ENCODE data around the gene HDAC4. TPM values are rescaled to one million over a fixed set of nuclear protein-coding genes. Genes with fewer than 3 reads are reported as not detected.

The HDAC4 gene
- total and polyA plus RNA-seq, 12 donors: 3.7 to 40.0 (median 25.5) TPM

GRCh38 chr2:239245107-239245506 is 155.7 kb downstream of the HDAC4 start:
- Histone ChIP-seq H3K27me3 (no peaks in the 10 kb centered on the region), H3K27ac (peak overlapping the region in 5 of 10 donors; percentile 21 to 62 (median 41)), H3K4me3 (no peak overlapping the region), H3K9me3 (no peaks in the 10 kb centered on the region), H3K36me3 (no peaks in the 10 kb centered on the region), H3K4me1 (peaks cover 8 to 77% (median 62%) of the 10 kb centered on the region in 9 donors)
- DNase-seq (no peak), ATAC-seq (no peak)
- intact Hi-C loops (cut with DNase I): no loop called here
- no peak for TF ChIP-seq CTCF (IDR thresholded peaks at IDR 0.05)
- WGBS, 2 donors: 60 to 62% methylated on average over 5 of the region's 5 CpGs

GRCh38 chr2:239244625-239245024 is 156.2 kb downstream of the HDAC4 start:
- DNase-seq (no peak), ATAC-seq (no peak)
- Histone ChIP-seq H3K4me1 (peaks cover 10 to 77% (median 62%) of the 10 kb centered on the region in 9 donors), H3K27ac (peak overlapping the region in 3 of 10 donors; percentile 32 to 62 (median 51)), H3K4me3 (no peak overlapping the region), H3K36me3 (no peaks in the 10 kb centered on the region), H3K27me3 (no peaks in the 10 kb centered on the region), H3K9me3 (no peaks in the 10 kb centered on the region)
- no peak for TF ChIP-seq CTCF (IDR thresholded peaks at IDR 0.05)
- intact Hi-C loops (cut with DNase I): loop anchor here in 1 of 10 donors (5.0 kb wide), 1 partner anchor 153 kb away; no protein-coding TSS in a partner anchor
- WGBS, 2 donors: 91 to 93% methylated on average over 5 of the region's 5 CpGs

- Histone ChIP-seq H3K4me1 (peaks cover 15 to 94% (median 59%) of the 10 kb centered on the region in 9 donors), H3K27ac (peak overlapping the region in 2 of 10 donors; percentile 42 to 77), H3K27me3 (no peaks in the 10 kb centered on the region), H3K9me3 (no peaks in the 10 kb centered on the region), H3K4me3 (peak overlapping the region in 1 of 10 donors; percentile 20), H3K36me3 (no peaks in the 10 kb centered on the region)
- no peak for ATAC-seq
- WGBS, 2 donors: 90 to 97% methylated on average over 1 of the region's 1 CpG
- intact Hi-C loops (cut with DNase I): loop anchor here in 1 of 10 donors (5.0 kb wide), 1 partner anchor 156 kb away; no protein-coding TSS in a partner anchor
- TF ChIP-seq CTCF (IDR thresholded peaks at IDR 0.05): no peak
- DNase-seq: no peak
Observed at GRCh38 chr2:239241431-239241960, 159.3 kb downstream of the HDAC4 start.

- Histone ChIP-seq H3K36me3 (no peaks in the 10 kb centered on the region), H3K27me3 (no peaks in the 10 kb centered on the region), H3K9me3 (no peaks in the 10 kb centered on the region), H3K4me3 (peak overlapping the region in 5 of 10 donors; percentile 8 to 26 (median 13)), H3K27ac (peak overlapping the region; percentile 42 to 81 (median 68)), H3K4me1 (peaks cover 10 to 92% (median 48%) of the 10 kb centered on the region in 9 donors)
- WGBS, 2 donors: 38 to 39% methylated on average over 15 of the region's 15 CpGs
- ATAC-seq (peak in 7 of 8 donors; percentile 34 to 96 (median 70)), DNase-seq (no peak)
- TF ChIP-seq CTCF (IDR thresholded peaks at IDR 0.05): no peak
- intact Hi-C loops (cut with DNase I): loop anchor here in 1 of 10 donors (5.0 kb wide), 1 partner anchor 157 kb away; no protein-coding TSS in a partner anchor
Observed at GRCh38 chr2:239240414-239240881, 160.4 kb downstream of the HDAC4 start.
